Astrocyte of the cerebellum (primary cell): ENCODE results near the gene ZDHHC1.

Experiments
- DNase-seq: peaks from one replicate; pipeline ENCODE4 v3.0.0-alpha.2; 2011; ENCODE audit warnings: low read depth
- H3K4me3 ChIP-seq: 2 replicates; pipeline ENCODE4 v1.5.1; 2011; ENCODE audit warnings: mild to moderate bottlenecking, low read depth, low read length, moderate library complexity
- CTCF ChIP-seq: IDR thresholded peaks from 2 replicates; pipeline ENCODE4 v1.5.1; 2012; ENCODE audit warnings: low read length, low read depth, moderate library complexity, mild to moderate bottlenecking; ENCODE audit errors: missing control alignments
- in situ Hi-C: cut with HindIII; loops from 2 replicates; pipeline ENCODE4 v1.10.0; 2017; ENCODE audit warnings: low sequenced_read_pairs

The ZDHHC1 gene

DNA sequence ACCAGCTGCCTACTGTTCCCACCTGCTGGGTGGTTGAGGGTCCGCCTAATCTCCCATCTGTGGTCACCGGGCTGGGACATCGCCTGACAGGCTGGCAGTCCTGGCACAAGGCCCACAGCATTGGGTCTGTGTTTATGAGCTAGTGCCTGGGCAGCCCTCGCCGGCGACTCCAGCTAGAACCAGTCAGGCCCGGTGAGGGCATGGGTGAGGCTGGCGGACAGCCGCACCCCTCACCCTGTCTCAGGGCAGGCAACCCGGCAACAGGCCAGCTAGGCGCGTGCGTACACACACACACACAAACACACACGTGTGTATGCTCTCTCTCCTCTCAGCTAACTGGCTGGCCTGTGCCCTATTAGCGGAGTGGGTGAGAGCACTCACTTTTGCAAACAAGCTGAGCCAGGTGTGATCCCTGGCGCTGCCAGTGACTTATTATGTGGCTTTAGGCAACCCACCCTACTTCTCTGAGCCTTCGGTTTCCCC is 25.0 kb upstream of the ZDHHC1 start:
- TF ChIP-seq CTCF: no peak
- in situ Hi-C loops: loop anchor here (5.0 to 10.0 kb wide), 3 partner anchors 59 to 177 kb away; no protein-coding TSS in a partner anchor
- no peak overlapping the region for H3K4me3 ChIP-seq
- no peak for DNase-seq

DNA sequence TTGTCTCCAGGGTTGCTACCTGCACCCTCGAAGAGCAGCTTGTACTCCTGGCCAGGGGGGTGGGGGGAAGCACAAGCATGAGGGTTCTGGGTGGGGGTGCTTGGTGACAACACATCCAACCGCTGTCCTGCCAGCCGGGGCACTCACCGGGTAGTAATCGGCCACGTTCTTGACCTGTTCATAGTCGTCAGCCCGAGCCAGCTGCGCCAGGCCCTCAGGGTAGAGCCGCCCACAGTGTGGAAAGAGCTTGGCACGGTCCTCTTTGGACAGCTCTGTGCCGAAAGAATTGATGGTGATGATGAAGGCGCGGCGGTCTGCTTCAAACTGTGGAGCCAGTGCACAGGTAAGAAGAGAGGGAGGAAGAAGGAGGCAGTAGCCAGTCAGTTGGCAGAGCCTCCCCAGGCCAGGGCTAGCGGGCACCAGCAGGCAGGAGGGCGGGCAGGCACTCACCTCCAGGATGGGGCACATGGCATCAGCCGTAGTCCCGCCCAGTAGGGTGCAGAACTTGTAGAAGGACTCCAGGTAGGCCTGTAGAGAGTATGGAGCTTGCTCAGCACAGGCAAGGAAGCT is 22.6 kb upstream of the ZDHHC1 start:
- no peak for DNase-seq
- H3K4me3 ChIP-seq: no peak overlapping the region
- no peak for TF ChIP-seq CTCF
- in situ Hi-C loops: no loop called here

DNA sequence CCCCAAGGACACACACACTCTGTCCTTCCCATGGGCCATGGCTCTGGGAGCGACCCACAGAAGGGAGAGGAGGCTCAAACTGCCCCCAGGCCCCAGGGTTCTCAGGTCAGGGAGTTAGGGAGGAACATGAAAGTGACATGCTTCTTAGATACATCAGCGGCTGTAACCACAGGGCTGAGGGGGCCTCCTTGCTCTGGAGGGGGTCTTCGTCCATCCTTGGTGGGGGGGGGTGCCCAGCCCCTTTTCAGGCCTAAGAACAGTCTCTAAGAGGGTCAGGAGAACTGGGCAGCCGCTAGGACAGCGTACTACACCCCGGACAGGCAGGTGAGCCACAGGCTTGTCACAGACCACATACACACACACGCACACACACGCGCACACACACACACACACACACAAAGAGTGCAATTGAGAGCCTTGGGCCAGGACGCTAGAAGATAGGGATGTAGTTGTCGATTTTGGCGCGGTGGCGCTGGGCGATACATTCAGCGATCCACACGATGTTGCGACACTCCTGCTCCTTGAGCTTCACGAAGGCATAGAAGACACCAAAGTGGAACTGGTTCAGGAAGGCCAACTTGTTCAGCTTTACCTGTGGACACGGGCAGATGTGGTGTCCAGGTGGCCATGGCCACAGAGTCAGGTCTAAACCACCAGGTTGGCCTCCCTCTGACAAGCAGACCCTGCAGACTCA is 22.0 kb upstream of the ZDHHC1 start:
- in situ Hi-C loops: no loop called here

DNA sequence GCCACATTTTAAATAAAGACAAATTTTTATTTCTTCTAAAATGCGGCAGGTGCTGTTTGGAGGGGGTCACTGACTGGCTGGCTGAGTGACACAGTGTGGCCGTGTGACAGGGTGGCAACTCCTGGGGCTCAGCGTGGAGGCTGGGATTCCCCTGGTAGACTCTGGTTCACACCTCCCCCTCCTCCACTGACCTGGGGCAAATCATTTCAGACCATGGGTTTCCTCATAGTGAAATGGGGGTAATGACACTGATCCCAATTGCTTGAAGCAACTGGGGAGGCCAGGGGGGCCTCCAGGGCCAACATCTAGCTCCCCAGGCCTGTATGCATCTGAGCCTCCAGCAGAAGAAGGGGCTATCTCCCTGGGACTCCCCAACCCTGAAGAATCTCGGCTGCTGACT is 21.2 kb upstream of the ZDHHC1 start:
- no peak overlapping the region for H3K4me3 ChIP-seq
- in situ Hi-C loops: no loop called here
- DNase-seq: no peak
- no peak for TF ChIP-seq CTCF

More for the DNA sequence above, 22.0 kb upstream of the ZDHHC1 start:
- H3K4me3 ChIP-seq: no peak overlapping the region
- no peak for DNase-seq
- no peak for TF ChIP-seq CTCF

GRCh38 chr16:67436640-67437193 is 20.4 kb upstream of the ZDHHC1 start:
- in situ Hi-C loops: no loop called here

DNA sequence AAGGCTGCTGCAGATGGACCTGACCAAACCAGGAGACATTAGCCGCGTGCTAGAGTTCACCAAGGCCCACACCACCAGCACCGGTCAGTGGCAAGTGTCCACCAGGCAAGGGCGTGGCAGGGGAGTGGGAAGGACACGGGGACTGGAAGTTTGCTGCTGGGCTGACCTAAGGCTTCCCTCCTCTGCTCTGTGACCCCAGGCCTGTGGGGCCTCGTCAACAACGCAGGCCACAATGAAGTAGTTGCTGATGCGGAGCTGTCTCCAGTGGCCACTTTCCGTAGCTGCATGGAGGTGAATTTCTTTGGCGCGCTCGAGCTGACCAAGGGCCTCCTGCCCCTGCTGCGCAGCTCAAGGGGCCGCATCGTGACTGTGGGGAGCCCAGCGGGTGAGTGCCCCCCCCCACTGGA is 19.5 kb upstream of the ZDHHC1 start:
- no peak for TF ChIP-seq CTCF
- in situ Hi-C loops: no loop called here
- no peak for DNase-seq
- H3K4me3 ChIP-seq: no peak overlapping the region

More at GRCh38 chr16:67436640-67437193, 20.4 kb upstream of the ZDHHC1 start:
- TF ChIP-seq CTCF: no peak
- H3K4me3 ChIP-seq: no peak overlapping the region
- DNase-seq: no peak
